GM19324 (cell line): ENCODE results near the gene ZNF593OS.

Source experiments
- ATAC-seq: cut with Tn5 transposase; IDR thresholded peaks from one replicate; pipeline ENCODE4 v1.9.1; 2021; ENCODE audit warnings: mild to moderate bottlenecking, moderate library complexity; ENCODE audit not compliant: unreplicated experiment, low FRiP score

ZNF593OS gene

GRCh38 chr1:26171084-26172072 lies at the start of gene ZNF593OS:
Gene ZNF593OS (minus strand): TSS chr1:26171832. CDS start chr1:26171661, 171 bp downstream.
- ATAC-seq: no peak

- ATAC-seq: no peak
These were observed 49.5 kb upstream of the ZNF593OS start for GRCh38 chr1:26221094-26221493.

GRCh38 chr1:26220199-26220912 lies 48.7 kb upstream of the ZNF593OS start:
- ATAC-seq: no peak

GRCh38 chr1:26218906-26219494 lies 47.4 kb upstream of the ZNF593OS start:
- no peak for ATAC-seq

GRCh38 chr1:26215246-26215645 lies 43.6 kb upstream of the ZNF593OS start:
- no peak for ATAC-seq

GRCh38 chr1:26213335-26213905 lies 41.8 kb upstream of the ZNF593OS start:
- ATAC-seq: no peak

GRCh38 chr1:26212726-26213125 lies 41.1 kb upstream of the ZNF593OS start:
- ATAC-seq: no peak

GRCh38 chr1:26210147-26210870 lies 38.7 kb upstream of the ZNF593OS start:
- no peak for ATAC-seq

GRCh38 chr1:26203642-26204318 lies 32.1 kb upstream of the ZNF593OS start:
- ATAC-seq: no peak

GRCh38 chr1:26200413-26200812 lies 28.8 kb upstream of the ZNF593OS start:
- no peak for ATAC-seq

GRCh38 chr1:26197813-26198212 lies 26.2 kb upstream of the ZNF593OS start:
- no peak for ATAC-seq

- no peak for ATAC-seq
These were observed 25.7 kb upstream of the ZNF593OS start for GRCh38 chr1:26197301-26197700.

- ATAC-seq: no peak
These were observed 24.2 kb upstream of the ZNF593OS start for GRCh38 chr1:26195805-26196204.

- ATAC-seq: no peak
These were observed 20.1 kb upstream of the ZNF593OS start for GRCh38 chr1:26191739-26192138.

- no peak for ATAC-seq
These were observed 18.8 kb upstream of the ZNF593OS start, which contains the start of gene CATSPER4 for GRCh38 chr1:26190373-26190987. Gene CATSPER4 (plus strand): TSS chr1:26190602. CDS start chr1:26190628, 26 bp downstream.

GRCh38 chr1:26189751-26190275 lies 18.2 kb upstream of the ZNF593OS start:
- no peak for ATAC-seq

- ATAC-seq: no peak
These were observed 17.7 kb upstream of the ZNF593OS start for GRCh38 chr1:26189331-26189730.

- no peak for ATAC-seq
These were observed 16.8 kb upstream of the ZNF593OS start for GRCh38 chr1:26188477-26188876.

- no peak for ATAC-seq
These were observed 16.2 kb upstream of the ZNF593OS start for GRCh38 chr1:26187882-26188281.
